ENCODE measurements around the gene CYP46A1.

CYP46A1 gene

DNA sequence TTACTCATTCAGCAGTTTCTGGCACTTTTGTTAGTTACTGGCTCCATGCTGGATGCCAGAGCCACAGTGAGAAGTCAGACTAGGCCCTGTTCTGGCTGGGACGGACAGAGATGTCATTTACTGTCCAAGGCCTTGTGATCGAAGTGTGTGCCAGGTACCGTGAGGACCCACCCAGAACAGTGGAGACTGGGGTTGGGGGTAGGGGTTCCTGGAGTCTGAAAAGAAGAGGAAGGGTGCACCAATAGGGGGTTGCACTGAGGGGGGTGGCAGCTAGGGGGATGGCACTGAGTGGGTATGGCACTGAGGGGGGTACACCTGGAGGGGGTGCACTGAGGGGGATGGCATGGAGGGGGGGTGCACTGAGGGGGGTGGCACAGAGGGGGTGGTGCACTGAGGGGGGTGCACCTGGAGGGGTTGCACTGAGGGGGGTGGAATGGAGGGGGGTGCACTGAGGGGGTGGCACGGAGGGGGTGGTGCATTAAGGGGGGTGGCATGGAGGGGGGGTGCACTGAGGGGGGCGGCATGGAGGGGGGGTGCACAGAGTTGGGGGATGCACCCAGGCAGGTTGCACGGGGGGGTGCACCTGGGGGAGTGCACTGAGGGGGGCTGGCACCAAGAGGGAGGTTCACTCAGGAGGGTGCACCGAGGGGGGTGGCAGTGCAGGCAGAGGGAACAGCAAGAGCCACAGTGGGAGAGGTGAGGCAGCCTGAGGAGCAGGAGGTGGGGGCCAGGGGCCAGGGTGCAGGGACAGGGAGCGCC, 10.6 kb upstream of the CYP46A1 start:
- no peak for DNase-seq (ENCODE audit: low read depth in 3 of 3)

GRCh38 chr14:99674064-99674650, 9.9 kb upstream of the CYP46A1 start:
- DNase-seq (ENCODE audit: low read depth in 3 of 3) = no peak

DNA sequence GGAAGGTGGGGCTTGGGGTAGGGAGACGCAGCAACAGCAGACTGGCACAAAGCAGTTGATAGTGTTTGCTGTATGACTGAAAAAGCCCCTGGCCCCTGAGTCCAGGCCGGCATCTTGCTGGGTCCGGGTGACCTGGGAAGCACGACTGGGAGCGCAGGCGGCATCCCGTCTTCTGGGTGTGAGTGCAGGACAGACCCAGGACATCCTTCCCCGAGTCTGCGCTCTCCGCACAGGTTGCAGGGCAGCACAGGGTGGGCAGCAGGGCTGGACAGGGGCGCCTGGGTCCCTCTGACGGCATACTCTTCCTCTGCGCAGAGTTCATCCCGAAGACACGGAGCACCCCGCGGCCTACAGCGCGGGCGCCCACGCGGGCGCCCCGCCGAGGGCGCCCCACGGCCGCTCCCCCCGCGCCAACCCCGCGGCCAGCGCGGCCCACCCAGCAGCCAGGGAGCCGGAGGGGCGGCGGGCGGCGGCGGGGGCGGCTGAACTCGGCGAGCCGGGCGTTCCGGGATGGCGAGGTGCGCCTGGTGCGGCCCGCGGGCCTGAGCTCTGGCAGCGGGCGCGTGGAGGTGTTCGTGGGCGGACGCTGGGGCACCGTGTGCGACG, 9.2 kb upstream of the CYP46A1 start:
- no peak for DNase-seq (ENCODE audit: low read depth in 3 of 3)

DNA sequence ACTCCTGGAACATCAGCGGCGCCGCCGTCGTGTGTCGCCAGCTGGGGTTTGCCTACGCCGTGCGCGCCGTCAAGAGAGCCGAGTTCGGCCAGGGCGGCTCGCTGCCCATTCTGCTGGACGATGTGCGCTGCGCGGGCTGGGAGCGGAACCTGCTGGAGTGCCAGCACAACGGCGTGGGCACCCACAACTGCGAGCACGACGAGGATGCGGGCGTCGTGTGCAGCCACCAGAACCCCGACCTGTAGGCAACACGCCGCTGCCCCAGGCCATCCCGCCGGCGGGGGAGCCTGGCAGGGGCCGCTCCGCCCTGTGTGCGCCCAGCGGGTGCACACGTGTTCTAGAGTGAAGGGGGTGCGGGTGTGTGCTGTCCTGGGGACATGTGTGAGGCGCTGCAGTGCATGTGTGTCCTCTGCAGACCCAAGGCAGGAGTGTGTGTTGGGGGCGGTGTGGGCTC, 8.7 kb upstream of the CYP46A1 start:
- no peak for DNase-seq (ENCODE audit: low read depth in 3 of 3)

- DNase-seq (ENCODE audit: low read depth in 3 of 3) = no peak
Observed at GRCh38 chr14:99675951-99676350, 8.1 kb upstream of the CYP46A1 start.

- no peak for DNase-seq (ENCODE audit: low read depth in 3 of 3)
Observed at GRCh38 chr14:99676657-99677056, 7.4 kb upstream of the CYP46A1 start.

DNA sequence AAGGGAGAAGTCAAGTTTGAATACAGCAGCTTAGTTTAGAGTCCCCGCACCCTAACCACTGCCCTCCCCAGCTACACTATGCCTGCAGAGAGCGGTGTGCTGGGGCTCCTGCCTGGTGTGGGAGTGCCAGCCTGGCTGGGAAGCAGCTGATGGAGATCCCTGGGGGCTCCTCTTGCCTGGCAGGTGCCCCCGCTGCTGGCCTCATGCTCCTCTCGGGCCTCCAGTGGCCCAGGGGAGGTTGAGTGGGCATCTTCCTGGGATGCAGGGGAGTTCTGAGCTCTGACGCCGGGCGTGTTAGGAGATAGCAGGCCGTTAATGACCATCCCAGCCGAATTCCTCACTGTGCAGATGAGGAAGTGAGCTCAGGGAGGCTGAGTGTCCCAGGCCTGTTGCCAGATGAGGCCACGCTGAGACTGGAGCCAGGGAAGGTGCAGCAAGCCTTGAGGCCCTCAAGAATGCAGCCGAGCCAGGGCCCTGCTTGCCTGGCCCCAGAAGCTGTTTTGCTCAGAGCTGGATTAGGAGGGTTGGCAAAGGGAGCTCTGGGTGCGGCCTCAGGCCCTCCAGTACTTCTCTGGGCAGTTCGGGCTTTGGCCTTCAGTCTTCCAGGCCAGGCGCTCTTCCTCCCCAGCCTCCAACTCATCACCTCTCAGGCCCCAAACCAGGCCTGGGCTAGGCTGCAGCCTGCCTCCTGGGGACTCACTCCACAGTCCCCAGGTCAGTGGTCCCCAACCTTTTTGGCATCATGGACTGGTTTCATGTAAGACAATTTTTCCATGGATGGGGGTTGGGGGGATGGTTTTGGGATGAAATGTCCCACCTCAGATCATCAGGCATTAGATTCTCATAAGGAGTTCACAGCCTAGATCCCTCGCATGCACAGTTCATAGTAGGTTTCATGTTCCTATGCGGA, 6.6 kb upstream of the CYP46A1 start:
- DNase-seq (ENCODE audit: low read depth in 3 of 3) = no peak

DNA sequence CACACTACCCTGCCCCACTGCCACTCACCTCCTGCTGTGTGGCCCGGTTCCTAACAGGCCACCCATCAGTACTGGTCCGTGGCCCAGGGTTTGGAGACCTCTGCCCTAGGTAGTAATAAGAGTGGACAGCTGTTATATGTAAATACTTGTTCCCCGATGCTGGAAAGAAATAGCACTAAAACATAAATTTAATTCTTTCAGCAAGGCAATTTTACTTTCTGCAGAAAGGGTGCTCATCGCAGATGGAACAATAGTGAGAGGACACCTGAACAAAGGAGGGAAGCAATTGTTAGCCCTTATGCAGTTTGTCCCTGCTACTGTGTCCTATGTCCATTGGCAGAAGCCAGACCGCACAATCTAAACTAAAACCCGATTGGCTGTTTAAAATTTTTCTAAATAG, 5.9 kb upstream of the CYP46A1 start:
- DNase-seq (ENCODE audit: low read depth in 3 of 3) = no peak

DNA sequence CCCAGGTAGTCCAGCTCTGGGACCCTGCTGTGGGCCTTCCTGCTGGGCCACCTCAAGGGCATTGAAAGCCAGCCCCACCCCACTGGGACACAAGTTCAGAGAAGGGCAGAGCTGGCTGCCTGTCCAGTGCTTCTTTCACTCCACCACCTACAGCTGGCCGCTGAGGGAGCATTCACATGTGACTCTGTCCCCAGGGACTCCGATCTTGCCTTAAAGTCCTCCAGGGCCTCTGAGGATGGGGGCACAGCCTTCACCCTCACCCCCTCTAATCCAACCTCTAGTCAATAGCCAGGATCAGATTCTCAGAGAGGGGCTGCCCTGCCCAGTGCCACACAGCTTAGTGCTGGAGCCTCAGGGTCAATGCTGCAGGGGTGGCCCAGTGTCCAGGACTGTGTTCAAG, 5.0 kb upstream of the CYP46A1 start:
- no peak for DNase-seq (ENCODE audit: low read depth in 3 of 3)

- no peak for DNase-seq (ENCODE audit: low read depth in 3 of 3)
Observed at GRCh38 chr14:99679543-99679942, 4.6 kb upstream of the CYP46A1 start.

- DNase-seq (ENCODE audit: low read depth in 3 of 3) = no peak
Observed at GRCh38 chr14:99679996-99680395, 4.1 kb upstream of the CYP46A1 start.

GRCh38 chr14:99681101-99681831, 2.8 kb upstream of the CYP46A1 start:
- DNase-seq (ENCODE audit: low read depth in 3 of 3) = no peak

- no peak for DNase-seq (ENCODE audit: low read depth in 3 of 3)
Observed at GRCh38 chr14:99681832-99682148, 2.3 kb upstream of the CYP46A1 start.

DNA sequence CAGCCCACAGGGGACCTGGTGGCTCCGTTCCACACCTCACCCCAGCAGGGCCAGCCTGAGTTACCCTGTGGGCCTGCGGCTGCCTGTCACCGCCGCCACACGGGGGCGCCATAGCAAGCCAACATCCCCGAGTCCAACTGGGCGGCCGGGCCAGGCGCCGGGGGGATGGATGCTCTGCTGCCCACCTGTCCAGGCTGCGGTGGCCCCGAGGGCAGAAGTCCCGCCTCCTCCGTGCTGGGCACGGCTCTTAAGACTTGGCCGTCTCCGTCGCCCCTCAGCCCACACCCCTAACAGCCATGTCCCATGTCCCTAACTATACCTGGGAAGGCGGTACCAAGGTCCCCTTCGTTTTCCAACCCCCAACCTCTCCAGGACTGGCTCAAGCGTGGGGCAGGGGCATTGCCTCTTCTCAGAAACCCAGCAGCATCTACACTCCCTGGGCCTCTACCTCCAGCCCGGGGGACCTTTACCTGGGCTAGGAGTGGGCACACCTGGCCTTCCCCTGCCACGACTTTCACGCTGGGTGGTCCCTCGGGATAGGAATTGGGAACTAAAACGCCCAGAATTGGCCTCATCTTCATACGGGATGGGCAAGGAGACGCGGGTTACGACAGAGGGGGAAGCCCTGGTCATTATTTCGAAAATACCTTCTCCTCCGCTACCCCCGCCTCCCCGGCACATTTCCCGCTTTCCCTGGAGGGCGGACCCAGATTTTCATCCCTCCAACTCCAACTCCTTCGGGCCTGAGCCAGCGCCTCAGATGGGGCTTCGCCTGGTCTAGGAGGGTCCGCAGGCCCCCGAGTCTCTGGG, 1.1 kb upstream of the CYP46A1 start:
- DNase-seq (ENCODE audit: low read depth in 3 of 3) = peak; percentile 66 to 79 (median 75)

DNA sequence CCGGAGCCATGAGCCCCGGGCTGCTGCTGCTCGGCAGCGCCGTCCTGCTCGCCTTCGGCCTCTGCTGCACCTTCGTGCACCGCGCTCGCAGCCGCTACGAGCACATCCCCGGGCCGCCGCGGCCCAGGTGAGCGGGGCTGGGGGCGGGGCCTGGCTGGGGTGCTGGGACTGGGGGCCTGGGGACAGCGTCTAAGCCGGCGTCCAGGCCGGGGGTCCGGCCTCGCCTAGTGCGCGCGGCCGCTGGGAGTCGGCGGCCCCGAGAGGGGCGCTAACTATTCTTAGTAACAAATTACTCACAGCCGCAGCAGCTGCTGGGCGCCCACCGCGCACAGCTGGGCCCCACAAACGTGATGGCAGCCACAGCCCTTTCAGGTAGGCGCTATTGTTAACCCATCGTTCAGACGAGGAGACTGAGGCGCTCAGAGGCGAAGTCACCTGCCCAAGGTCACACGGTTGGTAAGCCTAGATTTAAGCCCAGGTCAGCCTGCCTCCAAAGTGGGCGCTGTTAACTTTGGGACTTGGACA, 374 bp downstream of the CYP46A1 start:
- DNase-seq (ENCODE audit: low read depth in 3 of 3) = peak in 1 of 3 experiments; percentile 15

- no peak for DNase-seq (ENCODE audit: low read depth in 3 of 3)
Observed at GRCh38 chr14:99685151-99685591, 1.1 kb downstream of the CYP46A1 start.

DNA sequence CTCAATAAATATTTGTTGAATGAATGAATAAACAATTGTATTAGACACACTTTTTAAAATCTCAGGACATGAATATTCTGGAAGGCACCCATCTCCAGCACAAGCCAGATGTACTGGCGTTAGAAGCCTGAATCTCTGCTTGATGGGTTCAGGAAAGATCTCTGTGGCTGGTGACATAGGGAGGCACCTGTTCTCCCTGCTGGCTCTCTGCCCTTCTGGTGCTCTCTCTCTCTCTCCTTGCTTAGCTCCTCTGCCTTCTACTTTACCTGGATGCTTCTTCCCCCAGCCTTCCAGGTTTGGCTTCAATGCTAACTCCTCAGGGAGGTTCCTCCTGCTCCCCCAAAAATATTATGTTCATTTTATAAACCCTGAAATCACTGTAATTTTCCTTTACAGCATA, 1.5 kb downstream of the CYP46A1 start:
- no peak for DNase-seq (ENCODE audit: low read depth in 3 of 3)

DNA sequence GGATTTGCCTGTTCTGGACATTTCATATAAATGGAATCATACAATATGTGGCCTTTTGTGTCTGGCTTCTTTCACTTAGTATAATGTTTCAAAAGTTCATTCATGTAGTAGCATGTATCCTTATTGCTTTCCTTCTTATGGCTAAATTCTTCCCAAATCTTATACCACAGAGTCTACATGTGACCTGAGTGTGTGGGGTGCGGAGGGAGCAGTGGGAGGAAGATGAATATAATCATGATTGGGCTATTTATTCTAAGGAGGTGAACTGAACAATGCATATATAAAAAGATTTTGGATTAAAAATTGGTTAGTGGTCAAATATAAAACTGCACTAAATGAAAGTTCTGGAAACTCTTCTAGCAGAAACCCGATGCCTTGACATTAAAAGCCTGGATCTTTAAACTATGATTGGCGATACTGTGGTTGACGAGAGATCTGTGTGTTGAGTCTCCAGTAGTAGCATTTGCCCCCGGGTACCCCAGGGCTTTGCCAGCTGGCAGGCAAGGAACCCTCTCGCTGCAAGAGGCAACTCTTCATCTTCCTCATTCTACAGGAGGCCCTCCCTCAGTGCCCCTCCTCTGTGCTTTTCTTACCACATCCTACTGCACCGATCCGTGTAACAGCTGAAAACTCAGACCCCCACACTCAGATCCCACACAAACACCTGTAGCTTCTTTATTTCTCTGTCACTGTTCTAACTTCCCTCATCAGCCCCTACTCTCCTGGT, 2.6 kb downstream of the CYP46A1 start:
- DNase-seq (ENCODE audit: low read depth in 3 of 3) = no peak

Data from stimulated activated CD4-positive, alpha-beta T cell treated with anti-CD3 and anti-CD28 coated beads, TNF-alpha, amount 100 ng/mL, for 4 hours (primary cell).